ENCODE results near the gene TIMM10B.

TIMM10B gene

DNA sequence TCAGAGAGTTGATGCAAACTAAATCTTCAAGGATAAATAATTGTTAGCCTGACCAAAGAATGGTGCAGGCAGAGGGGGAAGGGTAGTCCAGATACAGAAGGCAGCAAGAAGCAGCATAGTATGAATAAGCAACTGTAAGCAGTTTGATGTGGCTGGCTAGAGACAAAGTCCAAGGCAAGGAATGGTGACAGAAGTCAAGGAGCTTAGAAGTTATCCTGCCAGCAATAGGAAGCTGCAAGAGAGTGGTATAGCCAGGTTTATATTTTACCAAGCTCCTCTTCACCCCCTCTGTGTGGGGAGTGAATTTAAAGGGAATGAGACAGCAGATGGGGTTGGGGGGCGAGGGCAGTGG, 22.2 kb upstream of the TIMM10B start:
- in situ Hi-C loops (cut with HindIII; ENCODE audit: low pct_ligation_motif_present, low pct_unique_long_range_greater_than_20kb, low sequenced_read_pairs): no loop called here
- no peak for DNase-seq

DNA sequence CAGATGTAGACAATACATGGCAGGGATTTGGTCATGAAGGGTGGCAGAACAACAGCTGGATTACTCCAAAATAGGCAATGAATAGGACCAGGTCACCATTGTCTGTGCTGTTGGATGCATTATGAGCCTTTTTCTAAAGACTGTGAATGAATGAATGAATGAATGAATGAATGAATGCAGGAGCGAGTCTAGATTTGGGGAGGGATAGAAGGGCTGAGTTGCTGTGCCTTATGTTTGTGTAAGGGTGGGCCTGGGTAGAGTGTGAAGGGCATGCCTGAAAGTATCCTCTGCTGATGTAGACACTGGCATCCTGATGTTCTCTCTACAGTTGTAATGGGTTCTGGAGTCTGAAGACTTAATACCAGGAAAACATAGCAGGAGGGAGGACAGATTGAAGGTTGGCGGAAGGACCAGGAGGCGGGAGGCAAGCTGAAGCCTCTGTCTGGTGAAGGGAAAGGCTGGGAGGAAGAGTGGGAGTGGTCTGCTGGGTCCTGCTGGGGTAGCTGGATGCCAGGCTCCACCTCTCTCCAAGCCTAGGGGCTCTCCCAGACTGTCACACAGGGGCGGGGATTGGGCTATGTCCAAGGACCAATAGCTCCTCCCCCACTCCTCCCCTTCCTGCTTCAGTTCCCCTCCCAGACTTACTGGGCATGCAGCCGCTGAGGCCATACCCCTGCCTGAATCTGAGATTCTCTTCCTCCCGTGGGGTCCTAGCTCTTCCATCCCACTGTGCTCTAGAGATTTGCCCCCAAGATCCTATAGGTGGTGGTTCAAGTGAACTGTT, 12.4 kb upstream of the TIMM10B start:
- in situ Hi-C loops (cut with HindIII; ENCODE audit: low pct_ligation_motif_present, low pct_unique_long_range_greater_than_20kb, low sequenced_read_pairs): no loop called here

DNA sequence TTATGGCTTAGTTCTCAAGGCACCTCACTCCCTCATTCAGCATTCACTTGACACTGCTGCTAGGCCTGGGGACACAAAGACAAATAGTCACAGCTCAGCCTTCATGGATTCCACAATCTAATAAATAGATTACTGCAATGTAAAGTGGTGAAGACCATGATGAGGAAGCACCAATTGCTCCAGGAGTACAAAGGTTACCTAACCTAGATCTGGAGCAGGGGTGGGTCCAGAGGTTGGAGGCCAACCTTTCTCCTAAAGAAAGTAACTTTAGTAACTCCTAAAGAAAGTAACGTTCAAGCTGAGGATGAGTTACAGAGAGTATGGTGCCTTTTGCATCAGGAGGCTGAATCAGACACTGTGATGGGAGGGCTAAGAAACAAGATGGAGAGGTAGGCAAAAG, 11.7 kb upstream of the TIMM10B start:
- no peak for DNase-seq
- in situ Hi-C loops (cut with HindIII; ENCODE audit: low pct_ligation_motif_present, low pct_unique_long_range_greater_than_20kb, low sequenced_read_pairs): no loop called here

More for the DNA sequence above, 12.4 kb upstream of the TIMM10B start:
- DNase-seq: peak; percentile 79

DNA sequence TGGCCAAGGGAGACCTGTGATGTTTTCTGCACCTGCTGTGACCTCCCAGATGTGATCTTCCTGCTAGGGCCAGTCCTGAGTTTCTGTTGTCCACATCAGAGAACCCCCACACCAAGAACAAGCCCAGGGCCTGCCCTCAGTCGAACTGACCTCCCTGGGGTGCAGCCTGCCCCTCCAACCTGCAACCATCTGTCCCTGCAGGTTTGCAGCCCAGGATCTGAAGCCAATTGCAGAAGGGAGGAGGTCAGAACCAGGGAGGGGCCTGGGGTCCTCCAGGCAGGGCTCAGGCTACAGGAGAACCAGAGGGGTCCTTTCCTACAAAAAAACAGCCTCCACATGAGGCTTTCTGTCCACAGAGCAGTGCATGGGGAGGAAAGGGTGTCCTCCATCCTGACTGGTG, 8.4 kb upstream of the TIMM10B start:
- in situ Hi-C loops (cut with HindIII; ENCODE audit: low pct_ligation_motif_present, low pct_unique_long_range_greater_than_20kb, low sequenced_read_pairs): no loop called here
- no peak for DNase-seq

DNA sequence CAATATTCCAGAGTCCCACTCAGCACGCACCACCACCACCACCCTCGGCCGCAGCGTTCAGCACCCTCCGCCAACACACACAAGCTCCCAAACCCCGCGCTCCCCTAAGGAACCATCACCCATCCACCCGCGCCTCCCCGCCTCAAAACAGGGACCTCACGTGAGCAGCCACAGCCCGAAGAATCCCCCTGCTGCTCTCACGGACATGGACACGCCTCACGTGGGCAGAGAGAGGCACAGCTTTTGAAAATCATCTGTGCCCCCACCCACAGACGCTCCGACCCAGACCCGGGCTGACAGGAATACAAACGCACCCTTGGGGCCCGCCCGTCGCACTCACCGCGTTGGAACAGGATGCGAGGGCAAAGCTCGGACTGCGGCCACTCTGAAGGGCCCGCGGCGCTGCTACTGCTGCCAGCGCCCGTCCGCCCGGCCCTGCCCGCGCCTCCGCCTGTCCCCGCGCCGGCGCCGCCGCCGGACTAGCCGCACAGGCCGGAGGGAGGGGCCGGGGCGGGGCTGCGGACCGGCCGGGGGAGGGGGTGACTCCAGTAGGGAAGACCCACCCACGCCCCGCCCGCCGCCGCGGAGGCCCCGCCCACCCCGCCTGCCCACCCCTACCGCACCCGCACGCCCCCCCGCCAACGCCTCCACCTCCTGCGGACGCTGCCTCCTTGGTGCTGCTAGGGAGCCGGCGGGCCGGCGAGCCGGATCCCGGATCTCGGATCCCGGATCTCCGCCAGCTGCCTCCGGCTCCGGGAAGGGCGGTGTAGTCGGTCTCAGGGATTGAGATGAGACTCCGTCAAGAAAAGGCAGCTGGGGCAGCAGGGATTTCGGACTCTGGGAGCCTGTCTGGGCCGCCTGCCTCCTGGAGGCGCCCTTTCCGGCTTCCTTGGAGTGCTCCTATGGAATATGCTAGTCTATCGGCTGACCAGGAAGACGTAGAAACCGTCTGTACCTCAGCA, 7.6 kb upstream of the TIMM10B start, which contains the start of gene TRIM3:
TSS of gene TRIM3 (minus strand) at position 491 of the 962 bp plus-strand sequence. CDS start 8,246 bp downstream, outside the sequence.
- DNase-seq: peak; percentile 83
- in situ Hi-C loops (cut with HindIII; ENCODE audit: low pct_ligation_motif_present, low pct_unique_long_range_greater_than_20kb, low sequenced_read_pairs): no loop called here

DNA sequence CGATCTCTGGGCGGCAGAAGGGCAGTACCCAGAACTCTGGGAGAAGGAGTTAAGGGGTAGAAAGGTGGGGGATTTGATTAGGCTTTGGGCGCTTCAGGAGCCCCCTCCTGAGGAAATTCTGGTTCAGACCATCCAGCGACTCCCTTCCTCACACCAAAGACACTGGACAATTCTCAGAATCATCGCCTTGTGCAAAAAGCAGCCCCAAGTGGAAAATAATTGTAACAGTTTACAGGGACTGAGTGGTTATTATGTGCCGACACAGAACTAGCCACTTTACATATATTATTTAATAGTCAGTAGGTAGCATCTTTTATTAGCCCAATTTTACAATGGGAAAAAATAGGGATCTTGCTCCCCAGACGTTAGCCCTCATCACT, 6.9 kb upstream of the TIMM10B start:
- no peak for DNase-seq
- in situ Hi-C loops (cut with HindIII; ENCODE audit: low pct_ligation_motif_present, low pct_unique_long_range_greater_than_20kb, low sequenced_read_pairs): no loop called here

DNA sequence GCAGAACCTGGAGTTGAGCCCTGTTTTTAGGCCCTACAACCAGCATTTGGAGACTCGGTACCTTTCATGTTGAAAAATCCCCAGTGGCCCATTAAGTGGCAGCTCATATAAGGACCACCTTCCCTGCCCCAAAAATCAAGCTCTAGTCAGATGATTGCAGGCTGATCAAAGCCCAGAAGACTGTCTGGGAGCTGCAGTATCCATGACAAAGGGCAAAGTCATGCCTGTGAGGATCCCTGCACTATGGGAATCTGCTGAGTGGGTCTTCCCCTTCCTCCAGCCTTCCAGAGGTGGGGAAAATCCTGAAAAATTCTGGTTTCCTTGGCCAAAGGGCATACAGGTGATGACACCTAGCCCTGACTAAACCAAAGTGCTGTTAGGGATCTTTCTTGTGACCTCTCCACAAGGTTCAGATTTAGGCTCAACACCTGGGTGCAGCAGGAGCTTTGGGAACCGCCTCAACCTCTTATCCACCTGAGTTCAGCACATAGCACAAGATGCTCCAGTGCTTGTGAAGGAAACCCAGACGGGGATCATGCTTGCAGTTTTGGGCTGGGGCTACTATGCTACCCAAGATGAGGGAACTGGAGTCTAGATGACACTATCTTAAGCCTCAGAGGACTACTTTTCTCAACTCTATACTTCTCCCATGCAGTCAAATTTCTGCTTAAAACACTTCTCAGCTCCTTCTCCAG, 6.3 kb upstream of the TIMM10B start:
- in situ Hi-C loops (cut with HindIII; ENCODE audit: low pct_ligation_motif_present, low pct_unique_long_range_greater_than_20kb, low sequenced_read_pairs): no loop called here
- no peak for DNase-seq

DNA sequence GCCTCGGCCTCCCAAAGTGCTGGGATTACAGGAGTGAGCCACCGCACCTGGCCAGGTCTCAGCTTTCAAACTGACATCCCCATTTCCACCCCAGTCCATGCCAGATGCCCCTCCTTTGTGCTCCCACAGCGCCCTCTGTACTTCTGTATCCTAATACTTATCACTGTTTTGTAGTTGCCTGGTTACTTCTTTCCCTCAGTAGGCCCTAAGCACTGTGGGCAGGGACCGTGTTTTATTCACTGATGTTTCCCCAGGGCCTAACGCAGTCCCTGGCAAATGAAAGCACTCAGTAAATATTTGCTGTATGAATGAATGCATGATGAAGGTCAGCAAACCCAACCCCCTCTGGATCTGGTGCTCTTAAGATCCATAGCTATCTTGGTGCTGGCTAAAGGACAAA, 5.4 kb upstream of the TIMM10B start:
- DNase-seq: no peak
- in situ Hi-C loops (cut with HindIII; ENCODE audit: low pct_ligation_motif_present, low pct_unique_long_range_greater_than_20kb, low sequenced_read_pairs): no loop called here

DNA sequence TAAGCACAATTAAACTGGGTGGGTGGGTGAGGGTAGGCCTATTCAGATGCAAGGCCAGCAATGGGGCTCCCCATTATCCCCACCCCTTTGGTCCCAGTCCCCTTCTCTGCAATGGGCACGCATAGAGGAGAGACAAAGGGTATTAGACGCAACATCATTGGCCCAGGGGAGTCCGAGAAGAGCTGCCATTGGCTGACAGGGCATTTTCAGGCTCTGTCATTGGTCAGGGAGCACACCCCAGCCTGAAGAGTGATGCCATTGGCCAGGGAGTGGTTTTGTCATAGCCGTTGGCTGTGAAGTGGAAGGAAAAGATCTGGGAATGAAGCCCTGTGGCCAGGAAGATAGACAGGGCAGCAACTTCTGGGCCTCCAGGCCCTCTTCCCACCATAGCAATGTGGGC, 4.7 kb upstream of the TIMM10B start:
- in situ Hi-C loops (cut with HindIII; ENCODE audit: low pct_ligation_motif_present, low pct_unique_long_range_greater_than_20kb, low sequenced_read_pairs): no loop called here
- no peak for DNase-seq

DNA sequence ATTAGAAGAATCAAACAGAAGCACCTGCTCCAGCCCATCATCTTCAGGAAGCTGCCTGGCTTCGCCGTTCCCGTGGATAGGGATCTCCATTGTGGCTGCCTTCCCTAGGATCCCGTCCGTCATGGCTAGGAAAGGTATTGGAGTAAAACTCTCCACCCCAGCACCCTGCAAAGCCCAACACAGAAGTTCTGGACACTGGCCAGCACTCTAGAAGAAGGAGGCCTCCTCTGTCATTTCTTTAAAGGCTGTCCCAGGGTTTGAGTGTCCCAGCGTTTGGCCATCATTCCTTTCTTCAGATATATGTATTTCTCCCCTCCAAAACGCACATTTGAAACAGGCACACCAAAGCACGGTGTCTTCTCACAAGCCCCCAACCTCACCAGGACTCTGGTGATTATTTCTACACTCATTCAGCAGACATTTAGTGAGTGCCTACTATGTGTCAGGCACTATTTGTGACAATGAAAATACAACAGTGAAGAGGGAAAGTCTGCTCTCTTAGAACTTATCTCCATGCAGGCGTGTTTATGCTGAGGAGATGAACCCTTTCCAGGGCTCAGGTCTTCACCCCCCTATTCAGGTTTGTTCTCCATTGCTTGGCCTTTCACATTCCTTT, 894 bp upstream of the TIMM10B start:
- in situ Hi-C loops (cut with HindIII; ENCODE audit: low pct_ligation_motif_present, low pct_unique_long_range_greater_than_20kb, low sequenced_read_pairs): no loop called here
- no peak for DNase-seq

DNA sequence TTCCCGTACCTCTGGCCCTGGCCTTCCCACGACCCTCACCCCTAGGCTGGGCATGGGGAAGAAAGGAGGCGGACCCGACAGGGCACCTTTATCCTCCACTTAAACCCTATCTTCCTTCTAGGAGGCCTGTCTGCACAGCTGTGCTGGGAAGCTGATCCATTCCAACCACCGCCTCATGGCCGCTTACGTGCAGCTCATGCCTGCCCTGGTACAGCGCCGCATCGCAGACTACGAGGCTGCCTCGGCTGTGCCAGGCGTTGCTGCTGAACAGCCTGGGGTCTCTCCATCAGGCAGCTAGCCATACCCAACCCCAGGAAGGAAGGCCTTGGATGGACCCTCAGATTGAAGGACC, 599 bp downstream of the TIMM10B start:
- no peak for DNase-seq
- in situ Hi-C loops (cut with HindIII; ENCODE audit: low pct_ligation_motif_present, low pct_unique_long_range_greater_than_20kb, low sequenced_read_pairs): no loop called here

DNA sequence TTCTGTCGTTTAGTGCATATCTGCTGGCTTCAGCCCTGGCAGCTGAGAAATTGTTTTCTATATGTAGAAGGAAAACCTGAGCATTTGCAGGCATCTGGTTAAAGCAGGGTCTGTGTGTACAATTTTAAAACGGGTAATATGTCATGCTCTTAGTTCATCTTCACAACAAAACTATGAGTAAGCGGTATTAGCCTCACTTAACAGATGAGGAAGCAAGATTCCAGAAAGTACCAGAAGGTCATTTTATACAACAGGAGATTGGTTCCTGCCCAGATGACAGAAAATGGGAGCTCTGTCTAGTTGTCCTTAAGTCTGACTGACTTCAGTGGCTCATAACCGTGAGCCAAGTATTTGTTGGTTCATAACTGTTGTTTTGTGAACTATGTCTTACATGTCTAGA, 1.1 kb downstream of the TIMM10B start:
- DNase-seq: no peak
- in situ Hi-C loops (cut with HindIII; ENCODE audit: low pct_ligation_motif_present, low pct_unique_long_range_greater_than_20kb, low sequenced_read_pairs): no loop called here

DNA sequence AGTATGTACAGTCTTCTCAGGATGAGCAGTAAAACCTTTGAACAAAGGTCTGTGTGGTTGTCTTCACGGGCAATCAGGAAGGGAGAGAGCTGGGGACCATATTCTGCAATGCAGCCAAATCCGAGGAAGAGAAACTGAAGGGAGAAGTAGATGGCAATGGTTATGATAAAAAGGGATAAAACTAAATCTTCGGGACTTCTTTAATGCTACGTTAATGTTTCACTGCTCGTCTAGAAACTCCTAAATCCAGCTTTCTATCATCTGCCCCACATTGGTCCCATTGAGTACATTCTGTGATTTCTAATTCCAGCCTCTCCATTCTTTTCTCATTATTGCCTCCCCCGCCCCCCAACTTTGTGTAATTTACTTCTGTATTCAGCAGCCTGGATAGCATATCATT, 1.7 kb downstream of the TIMM10B start:
- DNase-seq: no peak
- in situ Hi-C loops (cut with HindIII; ENCODE audit: low pct_ligation_motif_present, low pct_unique_long_range_greater_than_20kb, low sequenced_read_pairs): no loop called here

DNA sequence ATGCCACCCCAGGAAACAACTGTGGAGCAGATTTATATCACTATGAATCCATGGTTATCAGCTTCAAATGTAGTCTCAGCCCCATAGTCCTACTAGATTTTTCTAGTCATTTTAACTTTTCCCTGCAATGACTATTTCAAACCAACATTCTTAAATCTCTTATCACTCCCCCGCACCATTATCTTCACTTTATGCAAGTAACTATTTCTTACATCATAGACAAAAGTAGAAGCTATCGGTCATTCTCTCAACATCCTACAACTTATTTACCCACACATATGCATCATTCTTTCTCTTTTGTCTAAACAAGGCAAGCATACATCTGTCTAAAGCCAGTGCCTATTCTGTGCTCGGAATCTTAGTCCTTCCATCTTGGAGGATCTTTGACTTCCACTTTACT, 4.4 kb downstream of the TIMM10B start:
- in situ Hi-C loops (cut with HindIII; ENCODE audit: low pct_ligation_motif_present, low pct_unique_long_range_greater_than_20kb, low sequenced_read_pairs): no loop called here
- no peak for DNase-seq

DNA sequence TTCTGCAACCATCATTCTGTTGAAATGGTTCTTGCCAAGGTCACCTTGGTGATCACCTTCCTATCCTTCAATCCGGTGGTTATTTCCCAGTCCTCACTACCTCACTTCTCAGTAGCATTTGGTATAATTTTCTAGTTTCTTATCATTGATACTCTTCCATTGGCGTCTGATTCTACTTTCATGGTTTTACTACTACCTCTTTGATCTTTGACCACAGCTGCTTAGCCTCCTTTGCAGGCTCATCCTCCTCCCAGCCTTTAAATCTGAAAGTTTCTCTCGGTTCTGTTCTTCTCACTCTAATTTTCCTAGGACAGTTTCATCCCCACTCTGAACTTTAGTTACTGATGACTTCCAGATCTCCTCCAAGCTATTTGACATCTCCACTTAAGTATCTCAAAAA, 5.0 kb downstream of the TIMM10B start:
- in situ Hi-C loops (cut with HindIII; ENCODE audit: low pct_ligation_motif_present, low pct_unique_long_range_greater_than_20kb, low sequenced_read_pairs): no loop called here
- no peak for DNase-seq

DNA sequence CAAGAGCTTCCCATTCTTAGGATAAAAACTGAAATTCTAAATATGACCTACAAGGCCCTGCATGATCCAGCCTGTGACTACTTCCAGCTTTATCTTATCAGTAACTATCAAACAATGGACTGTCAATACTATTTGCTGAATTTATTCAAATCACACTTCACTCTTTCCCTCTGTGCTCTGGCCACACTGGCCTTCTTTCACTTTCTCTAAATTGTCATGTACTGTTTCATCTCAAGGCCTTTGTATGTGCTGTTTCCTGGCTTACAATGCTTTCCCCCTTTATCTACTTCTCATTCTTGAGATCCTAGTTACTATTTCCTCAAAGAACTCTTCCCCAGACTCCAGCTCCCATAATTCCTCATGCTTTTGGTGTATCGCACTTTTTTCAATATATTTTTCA, 5.6 kb downstream of the TIMM10B start:
- no peak for DNase-seq

DNA sequence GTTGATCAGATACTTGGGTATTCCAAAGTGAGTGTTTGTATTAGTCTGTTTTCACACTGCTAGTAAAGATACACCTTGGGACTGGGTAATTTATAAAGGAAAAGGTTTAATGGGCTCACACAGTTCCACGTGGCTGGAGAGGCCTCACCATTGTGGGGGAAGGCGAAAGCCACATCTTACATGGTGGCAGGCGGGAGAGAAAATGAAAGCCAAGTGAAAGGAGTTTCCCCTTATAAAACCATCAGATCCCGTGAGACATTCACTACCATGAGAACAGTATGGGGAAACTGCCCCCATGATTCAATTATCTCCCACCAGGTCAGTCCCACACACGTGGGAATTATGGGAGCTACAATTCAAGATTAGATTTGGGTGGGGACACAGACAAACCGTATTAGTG, 7.0 kb downstream of the TIMM10B start:
- no peak for DNase-seq
- in situ Hi-C loops (cut with HindIII; ENCODE audit: low pct_ligation_motif_present, low pct_unique_long_range_greater_than_20kb, low sequenced_read_pairs): no loop called here

More for the DNA sequence above, 5.6 kb downstream of the TIMM10B start:
- in situ Hi-C loops (cut with HindIII; ENCODE audit: low pct_ligation_motif_present, low pct_unique_long_range_greater_than_20kb, low sequenced_read_pairs): no loop called here

DNA sequence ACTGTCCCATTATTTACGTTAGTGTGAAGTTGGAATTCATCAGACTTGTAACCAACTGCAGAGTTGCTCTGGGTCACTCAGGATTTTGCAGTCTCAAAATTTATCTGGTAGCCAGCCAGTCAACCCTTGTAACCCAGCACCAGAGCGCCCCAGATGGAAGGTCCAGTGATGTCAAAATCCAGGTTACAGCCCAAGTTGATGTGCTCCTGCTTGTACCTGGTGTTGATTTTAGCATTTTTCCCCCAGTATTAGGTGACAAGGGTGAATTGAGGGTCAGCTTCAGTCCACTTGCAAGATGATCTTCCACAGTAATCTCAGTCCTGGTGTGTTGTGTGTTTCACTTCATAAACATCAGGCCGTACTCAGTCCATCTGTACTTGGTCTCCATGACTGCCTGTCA, 7.5 kb downstream of the TIMM10B start:
- in situ Hi-C loops (cut with HindIII; ENCODE audit: low pct_ligation_motif_present, low pct_unique_long_range_greater_than_20kb, low sequenced_read_pairs): no loop called here
- DNase-seq: no peak

DNA sequence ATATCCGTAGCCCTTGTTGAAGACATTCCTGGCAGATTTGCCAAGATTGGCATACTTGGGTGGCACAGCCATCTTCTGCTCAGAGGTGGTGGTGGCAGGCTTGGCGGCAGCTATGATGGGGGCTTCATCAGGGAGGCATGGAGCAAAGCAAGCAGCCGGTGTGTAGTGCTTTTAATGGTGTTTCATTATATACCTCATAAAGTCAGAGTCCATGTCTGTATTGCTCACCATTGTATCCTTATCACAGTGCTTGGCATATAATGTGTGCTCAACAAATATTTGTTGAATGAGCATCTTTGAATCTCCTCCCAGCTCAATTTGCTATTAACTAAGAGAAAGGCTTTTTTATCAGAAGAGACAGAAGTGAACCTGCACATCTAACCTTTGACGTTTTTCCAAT, 8.0 kb downstream of the TIMM10B start:
- in situ Hi-C loops (cut with HindIII; ENCODE audit: low pct_ligation_motif_present, low pct_unique_long_range_greater_than_20kb, low sequenced_read_pairs): no loop called here
- DNase-seq: no peak

Measured in ACHN (cell line).